Glutamatergic neuron (in vitro differentiated cells): Measurements from ENCODE around the gene NRXN3. TPM values are rescaled to one million over a fixed set of nuclear protein-coding genes. Genes with fewer than 3 reads are reported as not detected.

Experiments used
- DNase-seq: peaks from one replicate; pipeline ENCODE4 v3.0.0; 2022
- H3K27ac Mint-ChIP-seq: one replicate; pipeline ENCODE4 v1.8.0; 2020; ENCODE audit warnings: mild to moderate bottlenecking, mixed read lengths, inconsistent platforms; ENCODE audit not compliant: unreplicated experiment
- H3K27me3 Mint-ChIP-seq: one replicate; pipeline ENCODE4 v1.8.0; 2020; ENCODE audit warnings: mild to moderate bottlenecking, moderate library complexity, mixed read lengths, inconsistent platforms; ENCODE audit not compliant: unreplicated experiment
- H3K36me3 Mint-ChIP-seq: one replicate; pipeline ENCODE4 v1.8.0; 2020; ENCODE audit warnings: mild to moderate bottlenecking, mixed read lengths, inconsistent platforms; ENCODE audit not compliant: unreplicated experiment
- H3K4me1 Mint-ChIP-seq: one replicate; pipeline ENCODE4 v1.8.0; 2020; ENCODE audit warnings: mild to moderate bottlenecking, low read depth, mixed read lengths, inconsistent platforms; ENCODE audit not compliant: unreplicated experiment
- H3K4me3 Mint-ChIP-seq: one replicate; pipeline ENCODE4 v1.8.0; 2020; ENCODE audit warnings: mild to moderate bottlenecking, mixed read lengths, inconsistent platforms; ENCODE audit not compliant: unreplicated experiment
- H3K9me3 Mint-ChIP-seq: one replicate; pipeline ENCODE4 v1.8.0; 2020; ENCODE audit warnings: mild to moderate bottlenecking, moderate library complexity, mixed read lengths, inconsistent platforms; ENCODE audit not compliant: unreplicated experiment
- total RNA-seq: library from RNA; stranded (reverse); fragmentation: NEBNext Ultra II Directional; extraction: Animal tissue kit (Norgen Biotek cat#: 25700); gene quantifications from one replicate; pipeline ENCODE4 v1.2.1, GENCODE V29; 2021; ENCODE audit not compliant: unreplicated experiment
- TF ChIP-seq, protein P1 (sequence below): fragments of 200-600 bp; sonication (generic); IDR thresholded peaks from one replicate; pipeline ENCODE4 v1.5.0; 2021; ENCODE audit not compliant: partially characterized antibody, unreplicated experiment

The NRXN3 gene
- total RNA-seq, 1 donor from 2014 or later: 1.2 TPM

DNA sequence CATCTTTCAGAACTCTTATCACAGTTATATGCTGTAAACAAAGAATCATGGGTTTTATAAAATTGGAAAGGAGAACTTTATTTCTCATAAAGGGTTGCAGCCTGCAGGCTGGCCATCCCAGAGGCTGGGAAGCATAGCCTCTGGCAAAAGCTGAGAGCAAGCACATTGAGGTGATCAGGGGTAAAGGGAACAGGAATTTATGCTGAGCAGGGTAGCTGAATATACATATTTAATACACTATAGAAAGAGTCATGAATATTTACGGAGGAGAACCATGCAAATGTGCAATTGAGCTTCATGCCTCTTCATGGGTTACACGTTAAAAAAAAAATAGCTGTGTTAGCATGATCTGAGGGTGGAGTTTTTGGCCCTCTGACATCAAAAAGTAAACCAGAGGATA lies 653.3 kb downstream of the NRXN3 start:
- no peak overlapping the region for H3K27ac Mint-ChIP-seq
- no peaks in the 10 kb centered on the region for H3K27me3 Mint-ChIP-seq
- H3K36me3 Mint-ChIP-seq: no peaks in the 10 kb centered on the region
- no peak overlapping the region for H3K4me3 Mint-ChIP-seq
- no peaks in the 10 kb centered on the region for H3K4me1 Mint-ChIP-seq
- no peak for DNase-seq
- peaks cover 3% of the 10 kb centered on the region for H3K9me3 Mint-ChIP-seq
- TF ChIP-seq, protein P1, sequence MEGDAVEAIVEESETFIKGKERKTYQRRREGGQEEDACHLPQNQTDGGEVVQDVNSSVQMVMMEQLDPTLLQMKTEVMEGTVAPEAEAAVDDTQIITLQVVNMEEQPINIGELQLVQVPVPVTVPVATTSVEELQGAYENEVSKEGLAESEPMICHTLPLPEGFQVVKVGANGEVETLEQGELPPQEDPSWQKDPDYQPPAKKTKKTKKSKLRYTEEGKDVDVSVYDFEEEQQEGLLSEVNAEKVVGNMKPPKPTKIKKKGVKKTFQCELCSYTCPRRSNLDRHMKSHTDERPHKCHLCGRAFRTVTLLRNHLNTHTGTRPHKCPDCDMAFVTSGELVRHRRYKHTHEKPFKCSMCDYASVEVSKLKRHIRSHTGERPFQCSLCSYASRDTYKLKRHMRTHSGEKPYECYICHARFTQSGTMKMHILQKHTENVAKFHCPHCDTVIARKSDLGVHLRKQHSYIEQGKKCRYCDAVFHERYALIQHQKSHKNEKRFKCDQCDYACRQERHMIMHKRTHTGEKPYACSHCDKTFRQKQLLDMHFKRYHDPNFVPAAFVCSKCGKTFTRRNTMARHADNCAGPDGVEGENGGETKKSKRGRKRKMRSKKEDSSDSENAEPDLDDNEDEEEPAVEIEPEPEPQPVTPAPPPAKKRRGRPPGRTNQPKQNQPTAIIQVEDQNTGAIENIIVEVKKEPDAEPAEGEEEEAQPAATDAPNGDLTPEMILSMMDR: no peak

DNA sequence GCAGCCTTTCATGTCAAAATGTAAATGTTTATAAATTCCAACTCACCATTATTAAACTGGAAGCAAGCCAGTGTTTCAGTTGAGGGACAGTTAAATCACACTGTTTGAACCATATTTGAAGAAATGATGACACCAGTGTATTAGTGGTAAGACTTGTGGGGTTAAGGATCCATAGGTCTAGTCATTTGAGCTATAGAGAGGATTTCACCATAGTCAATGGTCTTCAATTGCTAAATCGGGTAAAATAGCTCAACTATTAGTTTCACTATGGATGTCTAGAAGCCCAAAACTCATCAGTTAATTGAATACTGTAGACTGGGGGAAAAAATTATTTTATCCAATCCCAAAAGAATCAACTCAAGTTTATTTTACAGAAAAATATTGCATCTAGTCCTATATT lies 659.1 kb downstream of the NRXN3 start:
- no peak overlapping the region for H3K4me3 Mint-ChIP-seq
- peaks cover 5% of the 10 kb centered on the region for H3K4me1 Mint-ChIP-seq
- no peaks in the 10 kb centered on the region for H3K27me3 Mint-ChIP-seq
- no peaks in the 10 kb centered on the region for H3K36me3 Mint-ChIP-seq
- TF ChIP-seq, protein P1: no peak
- no peak for DNase-seq
- peaks cover 4% of the 10 kb centered on the region for H3K9me3 Mint-ChIP-seq
- H3K27ac Mint-ChIP-seq: no peak overlapping the region

DNA sequence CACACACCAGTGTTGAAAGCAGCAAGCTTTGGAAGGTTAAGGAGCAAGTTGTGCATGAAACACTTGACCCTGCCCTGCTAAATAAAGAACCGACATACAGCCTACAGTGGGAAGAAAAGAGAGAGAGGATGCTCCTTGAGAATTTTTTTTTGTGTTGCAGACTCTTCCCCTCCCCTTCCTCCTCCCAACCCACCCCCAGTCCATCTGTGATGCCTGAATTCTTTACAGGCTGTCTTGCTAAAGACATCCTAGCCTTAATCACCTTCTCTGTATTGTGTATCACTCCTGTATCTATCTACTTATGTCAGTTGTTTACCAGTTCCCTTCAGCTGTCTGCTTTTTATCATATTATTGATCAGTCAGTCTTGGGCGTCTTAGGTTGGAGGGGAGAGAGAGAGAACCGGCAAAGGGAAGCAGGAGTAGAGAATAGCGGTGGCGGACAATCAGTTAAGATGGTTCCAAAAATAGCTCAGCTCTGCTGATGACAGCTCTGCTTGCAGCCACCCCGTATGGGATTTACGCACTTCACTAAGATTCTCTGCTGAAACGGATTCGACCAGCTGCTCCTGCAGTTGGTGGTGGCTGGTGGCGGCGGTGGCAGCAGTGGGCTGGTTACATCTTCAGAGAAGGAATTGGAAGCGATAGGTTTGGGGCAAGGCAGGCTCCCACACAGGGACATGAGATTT lies 664.7 kb downstream of the NRXN3 start:
- TF ChIP-seq, protein P1: no peak
- Mint-ChIP-seq H3K27me3 (no peaks in the 10 kb centered on the region), H3K27ac (peak overlapping the region; percentile 91), H3K4me1 (peaks cover 19% of the 10 kb centered on the region), H3K9me3 (peaks cover 4% of the 10 kb centered on the region), H3K36me3 (no peaks in the 10 kb centered on the region), H3K4me3 (peak overlapping the region; percentile 66)
- peak; percentile 72 for DNase-seq

DNA sequence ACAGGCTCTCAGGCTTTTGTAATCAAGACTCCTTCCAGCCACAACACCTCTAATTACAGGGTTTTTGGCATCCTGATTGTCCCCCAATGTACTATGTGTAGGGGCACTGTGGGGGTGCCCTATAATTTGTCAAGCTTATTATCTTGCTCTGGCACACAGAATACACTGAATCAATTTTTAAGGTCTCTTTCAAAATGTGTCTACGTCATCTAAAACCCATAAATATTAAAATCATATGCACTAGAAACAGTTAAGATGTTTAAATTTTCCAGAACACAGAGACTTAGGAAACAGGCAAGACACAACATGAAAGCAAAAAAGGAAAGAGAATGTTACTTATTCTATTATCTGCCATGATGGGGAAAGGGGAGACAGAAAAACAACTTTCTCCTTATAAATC lies 665.7 kb downstream of the NRXN3 start:
- no peaks in the 10 kb centered on the region for H3K27me3 Mint-ChIP-seq
- peaks cover 4% of the 10 kb centered on the region for H3K9me3 Mint-ChIP-seq
- no peaks in the 10 kb centered on the region for H3K36me3 Mint-ChIP-seq
- DNase-seq: no peak
- peak overlapping the region; percentile 91 for H3K27ac Mint-ChIP-seq
- peaks cover 19% of the 10 kb centered on the region for H3K4me1 Mint-ChIP-seq
- no peak overlapping the region for H3K4me3 Mint-ChIP-seq
- TF ChIP-seq, protein P1: no peak

DNA sequence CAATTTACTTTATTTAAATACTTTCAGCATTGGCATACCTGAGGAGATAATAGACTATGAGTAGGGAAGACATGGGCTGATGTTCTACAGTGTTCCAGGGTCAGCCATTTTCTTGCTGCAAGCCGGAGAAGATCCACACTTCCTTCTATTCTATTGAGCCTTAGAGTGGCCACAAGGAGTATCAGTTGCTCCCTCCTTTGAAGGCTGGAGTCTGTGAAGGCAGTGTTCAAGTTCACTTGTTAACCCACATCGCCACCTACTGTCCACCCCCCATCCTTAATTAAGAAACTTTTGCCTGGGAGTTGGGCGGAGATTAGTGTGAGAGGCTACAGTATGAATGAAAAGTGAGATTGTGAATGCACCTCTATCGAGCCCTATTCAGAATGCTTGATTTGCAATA lies 666.6 kb downstream of the NRXN3 start:
- DNase-seq: peak; percentile 72
- no peak overlapping the region for H3K4me3 Mint-ChIP-seq
- peaks cover 4% of the 10 kb centered on the region for H3K9me3 Mint-ChIP-seq
- TF ChIP-seq, protein P1: peak; percentile 38
- no peaks in the 10 kb centered on the region for H3K27me3 Mint-ChIP-seq
- no peak overlapping the region for H3K27ac Mint-ChIP-seq
- peaks cover 19% of the 10 kb centered on the region for H3K4me1 Mint-ChIP-seq
- H3K36me3 Mint-ChIP-seq: no peaks in the 10 kb centered on the region
